ENCODE results near the gene PLCB4. TPM values are rescaled to one million over a fixed set of nuclear protein-coding genes. Genes with fewer than 3 reads are reported as not detected.

PLCB4 gene
- total RNA-seq, 1 donor from 2014 or later: 20.5 TPM

- intact Hi-C loops (cut with DNase I): no loop called here
- no peak for DNase-seq (ENCODE audit: low spot score)
Observed at GRCh38 chr20:9508696-9509178, 439.9 kb downstream of the PLCB4 start.

GRCh38 chr20:9509246-9509645, 440.4 kb downstream of the PLCB4 start:
- intact Hi-C loops (cut with DNase I): no loop called here
- no peak for DNase-seq (ENCODE audit: low spot score)

- intact Hi-C loops (cut with DNase I): no loop called here
- DNase-seq (ENCODE audit: low spot score): no peak
Observed at GRCh38 chr20:9510911-9511310, 442.0 kb downstream of the PLCB4 start.

GRCh38 chr20:9514072-9514460, 445.2 kb downstream of the PLCB4 start:
- intact Hi-C loops (cut with DNase I): no loop called here

GRCh38 chr20:9514461-9515213, 445.8 kb downstream of the PLCB4 start, which contains the start of gene LAMP5:
TSS of gene LAMP5 (plus strand) at chr20:9514590. CDS start at chr20:9514853, 263 bp downstream.
- DNase-seq (ENCODE audit: low spot score): no peak

More at GRCh38 chr20:9514072-9514460, 445.2 kb downstream of the PLCB4 start:
- DNase-seq (ENCODE audit: low spot score): no peak

GRCh38 chr20:9515214-9515585, 446.3 kb downstream of the PLCB4 start:
- no peak for DNase-seq (ENCODE audit: low spot score)
- intact Hi-C loops (cut with DNase I): no loop called here

More at GRCh38 chr20:9514461-9515213, 445.8 kb downstream of the PLCB4 start, which contains the start of gene LAMP5:
- intact Hi-C loops (cut with DNase I): no loop called here

GRCh38 chr20:9515741-9516233, 446.9 kb downstream of the PLCB4 start:
- intact Hi-C loops (cut with DNase I): no loop called here
- DNase-seq (ENCODE audit: low spot score): no peak

GRCh38 chr20:9516234-9516871, 447.5 kb downstream of the PLCB4 start:
- intact Hi-C loops (cut with DNase I): no loop called here
- DNase-seq (ENCODE audit: low spot score): no peak

GRCh38 chr20:9517297-9518162, 448.6 kb downstream of the PLCB4 start:
- intact Hi-C loops (cut with DNase I): no loop called here
- no peak for DNase-seq (ENCODE audit: low spot score)

- no peak for DNase-seq (ENCODE audit: low spot score)
- intact Hi-C loops (cut with DNase I): no loop called here
Observed at GRCh38 chr20:9518576-9519175, 449.8 kb downstream of the PLCB4 start.

- no peak for DNase-seq (ENCODE audit: low spot score)
- intact Hi-C loops (cut with DNase I): no loop called here
Observed at GRCh38 chr20:9520086-9520485, 451.2 kb downstream of the PLCB4 start.

GRCh38 chr20:9523636-9524035, 454.7 kb downstream of the PLCB4 start:
- no peak for DNase-seq (ENCODE audit: low spot score)
- intact Hi-C loops (cut with DNase I): no loop called here
